HUES64 (cell line): Measurements from ENCODE around the gene PIMREG.

ENCODE experiments used
- H3K27ac ChIP-seq: 2 replicates; pipeline ENCODE4 v1.7.0; 2013; ENCODE audit warnings: low read depth, low read length, inconsistent platforms
- H3K27me3 ChIP-seq: 2 replicates; pipeline ENCODE4 v1.6.1; 2013; ENCODE audit warnings: mild to moderate bottlenecking, low read length; ENCODE audit not compliant: insufficient read depth
- H3K36me3 ChIP-seq: 2 replicates; pipeline ENCODE4 v1.6.1; 2013; ENCODE audit warnings: mild to moderate bottlenecking, low read length; ENCODE audit not compliant: insufficient read depth
- H3K4me1 ChIP-seq: 2 replicates; pipeline ENCODE4 v1.6.1; 2013; ENCODE audit warnings: mild to moderate bottlenecking, low read length, moderate library complexity; ENCODE audit not compliant: insufficient read depth
- H3K4me3 ChIP-seq: 2 replicates; pipeline ENCODE4 v1.5.1; 2013; ENCODE audit warnings: mild to moderate bottlenecking, low read length, moderate library complexity
- H3K9ac ChIP-seq: 2 replicates; pipeline ENCODE4 v1.6.1; 2013; ENCODE audit warnings: mild to moderate bottlenecking, low read depth, low read length
- H3K9me3 ChIP-seq: 2 replicates; pipeline ENCODE4 v1.6.1; 2013; ENCODE audit warnings: low read depth, low read length; ENCODE audit not compliant: insufficient read depth
- WGBS: fragments of 150-250, 120-280 bp; methylation state at CpG from one replicate; pipeline ENCODE4 v1.1.7; 2013; ENCODE audit warnings: missing lambda C conversion rate; 5-methylcytosine and 5-hydroxymethylcytosine counted together

Gene PIMREG

DNA sequence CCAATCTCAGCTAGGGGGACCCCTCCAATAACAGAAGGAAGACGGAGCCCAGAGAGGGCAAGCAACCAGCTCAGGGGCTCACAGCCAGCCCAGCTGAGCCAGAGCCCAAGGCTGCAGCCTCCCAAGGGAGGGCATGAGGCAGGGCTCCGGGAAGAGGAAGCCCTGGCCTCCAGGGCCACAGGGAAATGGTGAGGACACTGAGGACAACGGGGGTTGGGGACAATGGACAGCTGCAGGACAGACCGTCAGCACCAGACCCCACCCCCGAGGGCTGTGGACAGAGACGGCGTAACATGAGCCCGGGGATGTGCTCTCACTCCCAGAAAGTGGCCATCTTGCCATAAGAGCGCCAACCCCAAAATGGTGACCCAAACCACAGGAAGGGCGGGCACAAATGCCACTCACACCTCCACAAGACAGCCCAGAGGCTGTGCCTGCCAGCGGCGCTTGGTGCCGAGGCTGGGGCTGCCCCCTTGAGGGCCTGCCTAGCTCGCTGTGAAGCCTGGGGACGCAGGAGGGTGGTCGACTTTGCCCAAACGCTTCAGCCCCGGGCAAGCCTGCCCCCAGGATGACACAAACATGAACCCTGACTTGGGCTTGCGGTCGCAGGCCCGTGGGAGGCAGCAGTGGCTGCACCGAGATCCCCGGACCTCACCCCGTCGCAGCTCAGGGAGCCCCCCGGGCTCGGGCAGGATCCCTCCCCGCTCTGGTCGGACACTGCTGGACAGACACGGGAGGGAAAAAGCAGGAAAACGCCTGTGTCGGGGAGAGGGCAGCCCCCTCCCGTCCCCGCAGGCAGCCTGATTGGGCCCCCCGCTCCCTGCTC, 10.5 kb downstream of the PIMREG start:
- WGBS: 9% methylated on average over 35 of the region's 35 CpGs
- Histone ChIP-seq H3K36me3 (peaks cover 16% of the 10 kb centered on the region), H3K4me1 (peaks cover 31% of the 10 kb centered on the region), H3K4me3 (peak overlapping the region; percentile 67), H3K27me3 (peaks cover 4% of the 10 kb centered on the region; the same call in 1 of the 2 replicates), H3K9me3 (no peaks in the 10 kb centered on the region), H3K9ac (peak overlapping the region; percentile 81), H3K27ac (no peak overlapping the region)

DNA sequence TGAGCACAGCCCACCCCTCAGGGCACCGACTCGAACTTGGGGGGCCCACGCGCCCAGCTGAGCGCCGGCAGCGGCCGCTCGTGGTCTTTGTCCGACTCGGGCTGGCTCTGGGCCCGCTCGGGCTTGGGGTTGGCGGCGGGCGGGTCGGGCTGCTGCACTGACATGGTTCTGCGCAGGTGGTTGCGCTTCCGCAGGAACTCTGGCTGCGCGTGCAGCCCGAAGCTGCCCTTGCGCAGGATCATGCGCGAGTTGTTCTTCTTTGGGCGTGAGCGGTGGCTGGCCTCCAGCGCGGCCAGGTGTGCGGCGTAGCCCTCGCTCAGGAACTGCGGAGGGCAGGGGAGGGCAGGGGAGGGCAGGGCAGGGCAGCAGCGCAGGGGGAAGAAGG, 11.1 kb downstream of the PIMREG start:
- Histone ChIP-seq H3K27ac (no peak overlapping the region), H3K36me3 (peaks cover 10% of the 10 kb centered on the region), H3K4me3 (peak overlapping the region; percentile 67), H3K9me3 (no peaks in the 10 kb centered on the region), H3K27me3 (peaks cover 4% of the 10 kb centered on the region; the same call in 1 of the 2 replicates), H3K9ac (peak overlapping the region; percentile 81), H3K4me1 (peaks cover 29% of the 10 kb centered on the region)
- WGBS: 1% methylated on average over 34 of the region's 35 CpGs

GRCh38 chr17:6456321-6456720, 12.1 kb downstream of the PIMREG start:
- H3K27me3 ChIP-seq: peaks cover 4% of the 10 kb centered on the region; the same call in 1 of the 2 replicates
- H3K4me1 ChIP-seq: peaks cover 25% of the 10 kb centered on the region
- WGBS: 86% methylated on average over 9 of the region's 9 CpGs
- H3K27ac ChIP-seq: no peak overlapping the region
- no peak overlapping the region for H3K4me3 ChIP-seq
- H3K9ac ChIP-seq: no peak overlapping the region
- no peaks in the 10 kb centered on the region for H3K9me3 ChIP-seq
- 0 out of 2 replicates have a peak, but pooled peaks cover 1% of the 10 kb centered on the region for H3K36me3 ChIP-seq

GRCh38 chr17:6456914-6457687, 12.8 kb downstream of the PIMREG start:
- Histone ChIP-seq H3K4me3 (no peak overlapping the region), H3K9ac (no peak overlapping the region), H3K27ac (no peak overlapping the region), H3K9me3 (no peaks in the 10 kb centered on the region), H3K27me3 (peaks cover 4% of the 10 kb centered on the region; the same call in 1 of the 2 replicates), H3K4me1 (peaks cover 28% of the 10 kb centered on the region), H3K36me3 (no peaks in the 10 kb centered on the region)
- WGBS: 70% methylated on average over 13 of the region's 14 CpGs

- H3K4me3 ChIP-seq: no peak overlapping the region
- no peak overlapping the region for H3K9ac ChIP-seq
- 71% methylated on average over 10 of the region's 10 CpGs for WGBS
- peaks cover 4% of the 10 kb centered on the region; the same call in 1 of the 2 replicates for H3K27me3 ChIP-seq
- H3K4me1 ChIP-seq: peaks cover 27% of the 10 kb centered on the region
- H3K9me3 ChIP-seq: no peaks in the 10 kb centered on the region
- H3K36me3 ChIP-seq: no peaks in the 10 kb centered on the region
- no peak overlapping the region for H3K27ac ChIP-seq
Observed at GRCh38 chr17:6457688-6458459, 13.6 kb downstream of the PIMREG start.

DNA sequence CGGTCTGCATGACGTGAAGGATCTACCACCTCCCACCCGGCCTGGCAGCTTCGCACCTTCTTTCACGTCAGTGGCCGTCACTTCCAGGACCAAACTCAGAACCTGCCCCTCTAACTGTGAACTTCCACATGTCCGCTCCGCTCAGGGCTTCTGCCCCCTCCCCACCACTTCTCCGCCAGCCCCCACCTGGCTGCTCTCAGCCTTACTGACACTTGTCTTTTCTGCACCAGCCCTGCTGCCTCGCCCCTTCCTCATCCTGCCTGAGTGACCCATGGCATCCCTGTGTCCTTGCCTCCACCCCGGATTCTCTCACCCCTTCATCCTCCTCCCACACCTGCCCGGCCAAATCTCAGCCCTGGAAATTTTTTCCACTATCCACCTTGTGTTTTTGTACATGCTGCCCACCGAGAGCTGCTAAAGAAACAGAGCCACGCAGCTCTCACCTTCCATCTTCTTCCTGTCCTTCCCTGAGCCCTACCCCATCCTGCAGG, 14.2 kb downstream of the PIMREG start:
- WGBS: 77% methylated on average over 14 of the region's 14 CpGs
- Histone ChIP-seq H3K36me3 (no peaks in the 10 kb centered on the region), H3K4me1 (peaks cover 26% of the 10 kb centered on the region), H3K4me3 (no peak overlapping the region), H3K9ac (no peak overlapping the region), H3K27me3 (peaks cover 4% of the 10 kb centered on the region; the same call in 1 of the 2 replicates), H3K9me3 (no peaks in the 10 kb centered on the region), H3K27ac (no peak overlapping the region)

DNA sequence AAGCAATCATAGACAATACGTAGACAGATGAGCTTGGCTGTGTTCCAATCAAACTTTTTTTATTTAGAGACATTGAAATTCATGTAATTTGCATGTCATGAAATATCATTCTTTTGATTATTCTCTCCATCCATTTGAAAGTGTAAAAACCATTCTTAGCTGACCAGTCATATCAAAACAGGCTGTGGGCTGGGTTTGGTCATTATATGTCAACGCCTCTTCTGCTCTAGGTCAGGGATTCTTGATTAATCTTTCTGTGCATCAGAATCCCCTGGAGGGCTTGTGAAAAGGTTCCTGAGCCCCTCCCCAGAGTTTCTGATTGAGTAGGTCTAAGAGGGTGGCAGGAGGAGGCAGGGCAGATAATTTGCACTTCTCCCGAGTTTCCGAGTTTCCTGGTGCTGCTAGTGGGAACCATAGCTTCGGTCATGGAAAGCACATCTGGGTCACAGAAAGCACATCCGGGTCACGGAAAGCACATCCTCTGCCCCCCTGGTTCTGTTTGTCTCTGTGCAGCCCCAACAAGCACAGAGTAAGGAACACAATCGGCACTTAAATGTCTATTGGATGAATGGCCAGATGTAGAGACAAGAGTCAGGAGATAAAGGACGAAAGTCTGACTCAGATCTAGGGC, 16.4 kb downstream of the PIMREG start:
- no peak overlapping the region for H3K4me3 ChIP-seq
- H3K27ac ChIP-seq: no peak overlapping the region
- H3K4me1 ChIP-seq: peaks cover 20% of the 10 kb centered on the region
- H3K36me3 ChIP-seq: no peaks in the 10 kb centered on the region
- no peaks in the 10 kb centered on the region for H3K27me3 ChIP-seq
- 85% methylated on average over 9 of the region's 9 CpGs for WGBS
- no peak overlapping the region for H3K9ac ChIP-seq
- H3K9me3 ChIP-seq: no peaks in the 10 kb centered on the region

GRCh38 chr17:6461246-6461645, 17.0 kb downstream of the PIMREG start:
- H3K27ac ChIP-seq: no peak overlapping the region
- H3K9me3 ChIP-seq: no peaks in the 10 kb centered on the region
- no peak overlapping the region for H3K4me3 ChIP-seq
- H3K36me3 ChIP-seq: no peaks in the 10 kb centered on the region
- no peak overlapping the region for H3K9ac ChIP-seq
- H3K4me1 ChIP-seq: peaks cover 20% of the 10 kb centered on the region
- H3K27me3 ChIP-seq: no peaks in the 10 kb centered on the region
- 81% methylated on average over 14 of the region's 14 CpGs for WGBS

DNA sequence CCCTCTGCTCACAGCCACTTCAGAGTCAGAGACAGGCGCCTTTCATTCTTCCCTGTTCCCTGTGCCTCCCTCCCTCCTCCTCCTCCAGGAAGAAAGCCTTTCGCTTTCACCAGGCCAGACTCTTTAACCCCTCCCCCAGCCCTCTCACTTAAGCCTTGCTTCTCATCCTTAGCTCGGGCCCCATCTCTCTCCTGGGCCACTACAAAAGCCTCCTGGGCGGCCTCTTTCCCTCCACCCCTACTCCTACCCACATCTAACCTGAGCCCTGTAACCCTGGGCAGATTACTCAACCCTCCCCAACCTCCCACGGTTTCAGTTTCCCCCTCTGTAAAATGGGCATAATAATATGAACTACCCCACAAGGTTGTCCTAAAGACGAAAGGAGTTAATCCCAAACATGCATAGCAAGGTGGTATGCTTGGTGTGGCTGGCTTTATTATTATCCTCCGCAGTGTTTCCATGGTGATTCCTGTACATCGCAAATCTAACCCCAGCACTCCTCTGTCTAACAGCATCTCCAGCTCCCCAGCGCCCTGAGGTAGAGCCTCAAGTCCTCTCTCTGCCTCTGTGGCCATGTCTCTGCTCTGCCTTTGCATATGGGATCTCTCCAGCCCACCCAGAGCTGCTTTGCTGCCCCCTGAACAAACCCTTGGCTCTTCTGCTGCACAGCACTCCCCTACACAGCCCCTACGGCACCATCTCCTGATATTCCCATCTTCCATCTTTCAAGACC, 17.7 kb downstream of the PIMREG start:
- Histone ChIP-seq H3K4me1 (peaks cover 20% of the 10 kb centered on the region), H3K27ac (no peak overlapping the region), H3K4me3 (no peak overlapping the region), H3K36me3 (no peaks in the 10 kb centered on the region), H3K9me3 (no peaks in the 10 kb centered on the region), H3K27me3 (no peaks in the 10 kb centered on the region), H3K9ac (no peak overlapping the region)
- WGBS: 45% methylated on average over 10 of the region's 10 CpGs

GRCh38 chr17:6462692-6463091, 18.4 kb downstream of the PIMREG start:
- Histone ChIP-seq H3K27me3 (no peaks in the 10 kb centered on the region), H3K4me3 (no peak overlapping the region), H3K4me1 (peaks cover 18% of the 10 kb centered on the region), H3K9me3 (no peaks in the 10 kb centered on the region), H3K36me3 (no peaks in the 10 kb centered on the region), H3K27ac (no peak overlapping the region), H3K9ac (no peak overlapping the region)
- WGBS: 79% methylated on average over 2 of the region's 2 CpGs
